ENCODE measurements around the gene GNPAT.

DNA sequence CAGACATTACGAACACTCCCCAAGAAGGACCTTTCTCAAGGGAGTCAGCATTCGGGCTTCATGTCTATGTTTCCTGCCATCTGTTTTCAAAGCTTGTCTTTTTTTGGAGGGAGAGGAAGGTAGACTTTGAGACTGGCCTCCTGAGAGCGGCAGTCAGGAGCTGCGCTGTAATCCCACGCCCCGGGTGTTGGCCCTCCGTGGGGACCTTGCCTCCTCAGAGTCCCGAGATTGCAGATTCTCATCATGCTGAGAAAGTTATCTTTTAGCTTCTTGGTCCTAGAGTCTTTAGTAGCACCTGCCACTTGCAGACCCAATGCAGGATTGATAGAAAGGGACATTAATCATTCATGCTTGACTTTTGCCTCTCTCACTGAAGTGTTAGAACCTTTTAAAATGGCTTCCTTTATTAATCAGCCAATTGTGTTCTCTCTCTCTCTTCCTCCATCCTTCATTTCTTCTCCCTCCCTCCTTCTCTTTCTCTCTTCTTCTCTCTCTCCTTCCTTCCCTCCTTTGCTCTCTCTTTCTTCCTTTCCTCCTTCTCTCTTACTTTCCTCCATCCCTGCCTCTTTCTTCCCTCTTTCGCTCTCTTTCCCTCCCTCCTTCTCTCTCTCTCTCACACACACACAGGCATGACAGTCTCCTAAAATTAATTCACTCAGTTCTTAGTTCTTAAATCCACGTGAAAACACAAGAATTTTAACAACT, 25.2 kb upstream of the GNPAT start:
- TF ChIP-seq EZH2 (IDR thresholded peaks at IDR 0.05; ENCODE audit: borderline replicate concordance, low read depth, low read length, poor library complexity, severe bottlenecking), result no peak
- TF ChIP-seq, protein P1, sequence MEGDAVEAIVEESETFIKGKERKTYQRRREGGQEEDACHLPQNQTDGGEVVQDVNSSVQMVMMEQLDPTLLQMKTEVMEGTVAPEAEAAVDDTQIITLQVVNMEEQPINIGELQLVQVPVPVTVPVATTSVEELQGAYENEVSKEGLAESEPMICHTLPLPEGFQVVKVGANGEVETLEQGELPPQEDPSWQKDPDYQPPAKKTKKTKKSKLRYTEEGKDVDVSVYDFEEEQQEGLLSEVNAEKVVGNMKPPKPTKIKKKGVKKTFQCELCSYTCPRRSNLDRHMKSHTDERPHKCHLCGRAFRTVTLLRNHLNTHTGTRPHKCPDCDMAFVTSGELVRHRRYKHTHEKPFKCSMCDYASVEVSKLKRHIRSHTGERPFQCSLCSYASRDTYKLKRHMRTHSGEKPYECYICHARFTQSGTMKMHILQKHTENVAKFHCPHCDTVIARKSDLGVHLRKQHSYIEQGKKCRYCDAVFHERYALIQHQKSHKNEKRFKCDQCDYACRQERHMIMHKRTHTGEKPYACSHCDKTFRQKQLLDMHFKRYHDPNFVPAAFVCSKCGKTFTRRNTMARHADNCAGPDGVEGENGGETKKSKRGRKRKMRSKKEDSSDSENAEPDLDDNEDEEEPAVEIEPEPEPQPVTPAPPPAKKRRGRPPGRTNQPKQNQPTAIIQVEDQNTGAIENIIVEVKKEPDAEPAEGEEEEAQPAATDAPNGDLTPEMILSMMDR (conservative IDR thresholded peaks at IDR 0.05; ENCODE audit: low read depth, low read length), result no peak
